ENCODE results near the gene THAP4. TPM values are rescaled to one million over a fixed set of nuclear protein-coding genes. Genes with fewer than 3 reads are reported as not detected.

THAP4 gene
- total RNA-seq, 1 experiment from 2014 or later, result 71.2 TPM

DNA sequence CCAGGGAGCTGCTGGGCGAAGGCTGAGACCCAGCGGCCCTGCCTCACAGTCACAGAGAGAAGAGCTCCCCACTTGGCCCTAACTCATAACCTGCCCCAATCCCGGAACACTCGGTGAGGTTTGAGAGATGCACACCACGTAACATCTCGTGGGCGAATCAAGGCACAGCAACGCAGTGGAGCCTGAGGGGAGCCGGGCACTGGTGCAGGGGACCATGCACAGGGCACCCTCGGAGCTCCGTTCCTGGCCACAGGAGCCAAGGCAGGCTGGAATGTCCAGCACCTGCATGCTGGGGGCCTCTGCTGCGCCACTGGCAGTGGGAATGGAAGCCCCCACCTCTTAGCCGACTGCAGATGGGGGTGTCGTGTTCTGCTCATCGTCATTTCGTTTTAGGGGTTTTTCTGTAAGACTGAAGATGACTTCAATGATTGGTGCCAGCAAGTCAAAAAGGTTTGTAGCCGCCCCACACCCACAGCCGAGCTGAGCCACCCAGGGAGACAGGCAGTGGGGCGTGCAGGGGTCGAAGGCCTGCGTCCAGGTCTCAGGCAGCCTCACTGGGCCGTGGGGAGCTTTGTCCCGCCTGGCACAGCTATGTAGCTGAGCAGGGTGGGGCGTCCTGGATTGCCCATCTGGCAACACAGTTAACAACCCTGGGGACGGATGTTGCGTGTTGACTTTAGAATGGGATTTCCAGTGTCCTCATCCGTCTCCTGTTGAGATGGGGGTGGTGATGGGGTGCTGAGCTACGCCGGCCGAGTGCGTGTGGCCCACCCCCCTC lies 33.6 kb upstream of the THAP4 start:
- RAD21 ChIA-PET (ENCODE audit: low non-redundant PET in 1 of 2, low total read pairs in 2 of 2, uncharacterized antibody in 2 of 2, unreplicated experiment in 2 of 2), result no interaction called here
- Histone ChIP-seq H3K4me1 (ENCODE audit: control insufficient read depth in 1 of 2, insufficient read depth in 2 of 2, low read length in 2 of 2) (peaks cover 0 to 3% of the 10 kb centered on the region in 2 experiments; a peak in 2 of 4 replicates), H3K27ac (ENCODE audit: low read depth, low read length) (no peak overlapping the region), H4K20me1 (ENCODE audit: insufficient read depth) (0 out of 2 replicates have a peak, but pooled peaks cover 3% of the 10 kb centered on the region), H3K4me2 (ENCODE audit: low read length) (no peak overlapping the region), H3K4me3 (replicated peaks in 1 of 2; ENCODE audit: low read depth in 1 of 2, low read length in 2 of 2) (no peak overlapping the region), H3K27me3 (ENCODE audit: insufficient read depth, low read length) (no peaks in the 10 kb centered on the region), H3K9me3 (ENCODE audit: control insufficient read depth in 1 of 2, insufficient read depth in 1 of 2, low read depth in 1 of 2, low read length in 2 of 2) (no peaks in the 10 kb centered on the region), H3K9ac (ENCODE audit: low read length) (no peak overlapping the region), H2AFZ (ENCODE audit: low read depth, low read length, poor library complexity, severe bottlenecking) (no peak overlapping the region), H3K9me2 (ENCODE audit: insufficient read depth) (no peaks in the 10 kb centered on the region), H3K36me3 (ENCODE audit: control insufficient read depth in 1 of 2, insufficient read depth in 2 of 2, low read length in 2 of 2) (peaks cover 12 to 15% of the 10 kb centered on the region in 2 experiments; a peak in 3 of 4 replicates), H3K79me2 (ENCODE audit: insufficient read depth, low read length) (no peaks in the 10 kb centered on the region)
- no peak for DNase-seq (ENCODE audit: low read depth, low spot score)
- intact Hi-C loops (cut with micrococcal nuclease), result no loop called here
- POLR2A ChIA-PET, result no interaction called here
- ATAC-seq, result no peak
- TF ChIP-seq SP1 (IDR thresholded peaks at IDR 0.05; ENCODE audit: low read depth) (no peak), POLR2AphosphoS5 (IDR thresholded peaks at IDR 0.05; ENCODE audit: low read depth, low read length) (no peak), CBX3 (IDR thresholded peaks at IDR 0.05; ENCODE audit: low read depth) (no peak), REST (IDR thresholded peaks at IDR 0.05; ENCODE audit: low read depth) (no peak), ELF1 (IDR thresholded peaks at IDR 0.05; ENCODE audit: borderline replicate concordance, low read depth) (no peak), TCF7L2 (IDR thresholded peaks at IDR 0.05; ENCODE audit: borderline replicate concordance, extremely low read depth, insufficient read depth, insufficient read length) (no peak), CEBPB (IDR thresholded peaks at IDR 0.05; ENCODE audit: low read depth) (no peak), YY1 (IDR thresholded peaks at IDR 0.05; ENCODE audit: extremely low read depth, insufficient replicate concordance, low read depth, low read length) (no peak), RAD21 (IDR thresholded peaks at IDR 0.05; ENCODE audit: low read depth) (no peak), FOSL1 (IDR thresholded peaks at IDR 0.05; ENCODE audit: low read depth) (no peak), EGR1 (IDR thresholded peaks at IDR 0.05; ENCODE audit: low read depth) (no peak), EZH2phosphoT487 (IDR thresholded peaks at IDR 0.05; ENCODE audit: borderline replicate concordance) (no peak), SRF (IDR thresholded peaks at IDR 0.05; ENCODE audit: low read depth) (no peak), JUND (IDR thresholded peaks at IDR 0.05) (no peak), EZH2 (IDR thresholded peaks at IDR 0.05) (no peak), POLR2A (IDR thresholded peaks at IDR 0.05; ENCODE audit: borderline replicate concordance, extremely low read depth, insufficient read depth, insufficient read length) (no peak)
- TF ChIP-seq, protein P1, sequence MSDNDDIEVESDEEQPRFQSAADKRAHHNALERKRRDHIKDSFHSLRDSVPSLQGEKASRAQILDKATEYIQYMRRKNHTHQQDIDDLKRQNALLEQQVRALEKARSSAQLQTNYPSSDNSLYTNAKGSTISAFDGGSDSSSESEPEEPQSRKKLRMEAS (IDR thresholded peaks at IDR 0.05), result no peak
- TF ChIP-seq, protein P2, sequence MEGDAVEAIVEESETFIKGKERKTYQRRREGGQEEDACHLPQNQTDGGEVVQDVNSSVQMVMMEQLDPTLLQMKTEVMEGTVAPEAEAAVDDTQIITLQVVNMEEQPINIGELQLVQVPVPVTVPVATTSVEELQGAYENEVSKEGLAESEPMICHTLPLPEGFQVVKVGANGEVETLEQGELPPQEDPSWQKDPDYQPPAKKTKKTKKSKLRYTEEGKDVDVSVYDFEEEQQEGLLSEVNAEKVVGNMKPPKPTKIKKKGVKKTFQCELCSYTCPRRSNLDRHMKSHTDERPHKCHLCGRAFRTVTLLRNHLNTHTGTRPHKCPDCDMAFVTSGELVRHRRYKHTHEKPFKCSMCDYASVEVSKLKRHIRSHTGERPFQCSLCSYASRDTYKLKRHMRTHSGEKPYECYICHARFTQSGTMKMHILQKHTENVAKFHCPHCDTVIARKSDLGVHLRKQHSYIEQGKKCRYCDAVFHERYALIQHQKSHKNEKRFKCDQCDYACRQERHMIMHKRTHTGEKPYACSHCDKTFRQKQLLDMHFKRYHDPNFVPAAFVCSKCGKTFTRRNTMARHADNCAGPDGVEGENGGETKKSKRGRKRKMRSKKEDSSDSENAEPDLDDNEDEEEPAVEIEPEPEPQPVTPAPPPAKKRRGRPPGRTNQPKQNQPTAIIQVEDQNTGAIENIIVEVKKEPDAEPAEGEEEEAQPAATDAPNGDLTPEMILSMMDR (IDR thresholded peaks at IDR 0.05 in 2 of 3, conservative IDR thresholded peaks at IDR 0.05 in 1 of 3; ENCODE audit: borderline replicate concordance in 1 of 3, insufficient read depth in 1 of 3, low read depth in 2 of 3, low read length in 2 of 3), result no peak
- TF ChIP-seq, protein P3, sequence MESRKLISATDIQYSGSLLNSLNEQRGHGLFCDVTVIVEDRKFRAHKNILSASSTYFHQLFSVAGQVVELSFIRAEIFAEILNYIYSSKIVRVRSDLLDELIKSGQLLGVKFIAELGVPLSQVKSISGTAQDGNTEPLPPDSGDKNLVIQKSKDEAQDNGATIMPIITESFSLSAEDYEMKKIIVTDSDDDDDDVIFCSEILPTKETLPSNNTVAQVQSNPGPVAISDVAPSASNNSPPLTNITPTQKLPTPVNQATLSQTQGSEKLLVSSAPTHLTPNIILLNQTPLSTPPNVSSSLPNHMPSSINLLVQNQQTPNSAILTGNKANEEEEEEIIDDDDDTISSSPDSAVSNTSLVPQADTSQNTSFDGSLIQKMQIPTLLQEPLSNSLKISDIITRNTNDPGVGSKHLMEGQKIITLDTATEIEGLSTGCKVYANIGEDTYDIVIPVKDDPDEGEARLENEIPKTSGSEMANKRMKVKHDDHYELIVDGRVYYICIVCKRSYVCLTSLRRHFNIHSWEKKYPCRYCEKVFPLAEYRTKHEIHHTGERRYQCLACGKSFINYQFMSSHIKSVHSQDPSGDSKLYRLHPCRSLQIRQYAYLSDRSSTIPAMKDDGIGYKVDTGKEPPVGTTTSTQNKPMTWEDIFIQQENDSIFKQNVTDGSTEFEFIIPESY (IDR thresholded peaks at IDR 0.05; ENCODE audit: extremely low read depth, insufficient replicate concordance, low read length), result no peak
- TF ChIP-seq, protein P4, sequence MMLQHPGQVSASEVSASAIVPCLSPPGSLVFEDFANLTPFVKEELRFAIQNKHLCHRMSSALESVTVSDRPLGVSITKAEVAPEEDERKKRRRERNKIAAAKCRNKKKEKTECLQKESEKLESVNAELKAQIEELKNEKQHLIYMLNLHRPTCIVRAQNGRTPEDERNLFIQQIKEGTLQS (IDR thresholded peaks at IDR 0.05), result no peak
- CTCF ChIA-PET, result no interaction called here
- BruUV-seq (replicated peaks), result no TSS peak

Measured in HCT116 (cell line).